ENCODE data around the gene ERGIC2. TPM values are rescaled to one million over a fixed set of nuclear protein-coding genes. Genes with fewer than 3 reads are reported as not detected.

Gene ERGIC2
- polyA plus RNA-seq, 3 donors, result 5.9 to 59.0 (median 52.7) TPM

DNA sequence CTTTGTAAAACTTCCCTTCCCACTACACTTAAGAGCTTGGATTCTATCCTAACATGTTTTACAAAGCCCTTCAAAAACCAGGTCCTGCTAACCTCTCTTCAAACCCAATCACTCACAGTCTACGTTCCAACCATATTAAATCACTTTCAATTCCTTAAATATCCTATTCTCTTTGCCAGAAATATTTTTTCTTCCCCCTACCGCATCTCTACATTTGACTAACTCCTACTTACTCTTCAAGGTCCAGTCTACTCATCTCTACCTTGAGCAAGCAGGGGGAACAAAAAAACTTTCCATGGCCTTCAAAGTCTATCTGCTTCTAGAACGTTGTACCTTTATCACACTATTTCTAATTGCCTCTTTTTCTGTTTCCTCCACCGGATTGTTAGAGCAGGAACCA, 6.1 kb downstream of the ERGIC2 start:
- peaks cover 0 to 1% (median 0%) of the 10 kb centered on the region in 3 donors for H3K27me3 Mint-ChIP-seq (ENCODE audit: low read depth in 3 of 3)
- peaks cover 8% of the 10 kb centered on the region for H3K4me1 Mint-ChIP-seq
- no peak overlapping the region for H3K9ac ChIP-seq (ENCODE audit: insufficient read depth, low read length, poor library complexity, severe bottlenecking)
- H3K27me3 ChIP-seq (ENCODE audit: control insufficient read depth in 2 of 2, insufficient read depth in 2 of 2, low read length in 2 of 2), result no peaks in the 10 kb centered on the region
- H3K9me3 Mint-ChIP-seq, result no peaks in the 10 kb centered on the region
- TF ChIP-seq, protein P1, sequence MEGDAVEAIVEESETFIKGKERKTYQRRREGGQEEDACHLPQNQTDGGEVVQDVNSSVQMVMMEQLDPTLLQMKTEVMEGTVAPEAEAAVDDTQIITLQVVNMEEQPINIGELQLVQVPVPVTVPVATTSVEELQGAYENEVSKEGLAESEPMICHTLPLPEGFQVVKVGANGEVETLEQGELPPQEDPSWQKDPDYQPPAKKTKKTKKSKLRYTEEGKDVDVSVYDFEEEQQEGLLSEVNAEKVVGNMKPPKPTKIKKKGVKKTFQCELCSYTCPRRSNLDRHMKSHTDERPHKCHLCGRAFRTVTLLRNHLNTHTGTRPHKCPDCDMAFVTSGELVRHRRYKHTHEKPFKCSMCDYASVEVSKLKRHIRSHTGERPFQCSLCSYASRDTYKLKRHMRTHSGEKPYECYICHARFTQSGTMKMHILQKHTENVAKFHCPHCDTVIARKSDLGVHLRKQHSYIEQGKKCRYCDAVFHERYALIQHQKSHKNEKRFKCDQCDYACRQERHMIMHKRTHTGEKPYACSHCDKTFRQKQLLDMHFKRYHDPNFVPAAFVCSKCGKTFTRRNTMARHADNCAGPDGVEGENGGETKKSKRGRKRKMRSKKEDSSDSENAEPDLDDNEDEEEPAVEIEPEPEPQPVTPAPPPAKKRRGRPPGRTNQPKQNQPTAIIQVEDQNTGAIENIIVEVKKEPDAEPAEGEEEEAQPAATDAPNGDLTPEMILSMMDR (IDR thresholded peaks at IDR 0.05), result no peak
- no peak overlapping the region for H2AFZ ChIP-seq (ENCODE audit: insufficient read depth, low read depth, low read length, poor library complexity, severe bottlenecking)
- peaks cover 73% of the 10 kb centered on the region for H3K79me2 ChIP-seq (ENCODE audit: insufficient read depth, low read length)
- peaks cover 16 to 33% of the 10 kb centered on the region in 2 donors for H3K36me3 ChIP-seq (replicated peaks in 1 of 2; ENCODE audit: control insufficient read depth in 1 of 2, insufficient read depth in 2 of 2, low read length in 2 of 2)
- DNase-seq, result no peak
- H3K4me3 ChIP-seq (replicated peaks in 1 of 3; ENCODE audit: low read depth in 2 of 3, low read length in 3 of 3), result no peak overlapping the region
- H3K9me3 ChIP-seq (replicated peaks in 1 of 2; ENCODE audit: control insufficient read depth in 1 of 2, insufficient read depth in 1 of 2, low read length in 2 of 2), result no peaks in the 10 kb centered on the region
- peaks cover 20 to 22% of the 10 kb centered on the region in 2 donors for H3K36me3 Mint-ChIP-seq
- H3K4me1 ChIP-seq (ENCODE audit: control insufficient read depth in 1 of 2, insufficient read depth in 2 of 2, low read length in 2 of 2), result peaks cover 3 to 4% of the 10 kb centered on the region in 2 donors
- no peak overlapping the region for H3K4me2 ChIP-seq (replicated peaks; ENCODE audit: extremely low read depth, low read length, poor library complexity, severe bottlenecking)
- WGBS (ENCODE audit: insufficient coverage), result 54% methylated on average over 2 of the region's 4 CpGs
- H3K4me3 Mint-ChIP-seq, result no peak overlapping the region
- intact Hi-C loops (cut with micrococcal nuclease), result no loop called here
- no peak overlapping the region for H3K27ac ChIP-seq (ENCODE audit: low read depth in 1 of 2, low read length in 2 of 2)
- H3K27ac Mint-ChIP-seq, result no peak overlapping the region
- peaks cover 3% of the 10 kb centered on the region for H4K20me1 ChIP-seq (ENCODE audit: insufficient read depth, low read length)

DNA sequence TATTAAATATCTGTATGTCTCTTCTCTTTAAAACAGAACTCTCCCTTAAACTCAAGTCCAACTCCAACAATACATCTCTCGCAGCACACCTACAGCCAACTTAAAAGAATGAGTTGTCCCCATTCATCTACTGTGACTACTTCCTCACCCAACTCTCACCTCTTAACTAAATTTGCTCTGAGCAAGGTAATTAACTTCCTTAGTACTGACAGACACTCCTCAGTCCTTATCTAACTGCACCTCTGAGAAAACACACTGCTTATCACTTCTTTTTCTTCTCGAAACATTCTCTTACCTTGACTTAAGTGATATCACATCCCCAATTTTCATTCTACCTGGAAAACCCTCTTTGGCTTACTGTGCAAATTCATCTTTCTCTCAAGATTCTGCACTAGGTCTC, 7.0 kb downstream of the ERGIC2 start:
- DNase-seq, result no peak
- peaks cover 0 to 1% (median 0%) of the 10 kb centered on the region in 3 donors for H3K27me3 Mint-ChIP-seq (ENCODE audit: low read depth in 3 of 3)
- Histone ChIP-seq H3K9ac (ENCODE audit: insufficient read depth, low read length, poor library complexity, severe bottlenecking) (no peak overlapping the region), H3K9me3 (replicated peaks in 1 of 2; ENCODE audit: control insufficient read depth in 1 of 2, insufficient read depth in 1 of 2, low read length in 2 of 2) (no peaks in the 10 kb centered on the region), H3K27me3 (ENCODE audit: control insufficient read depth in 2 of 2, insufficient read depth in 2 of 2, low read length in 2 of 2) (no peaks in the 10 kb centered on the region), H4K20me1 (ENCODE audit: insufficient read depth, low read length) (peaks cover 3% of the 10 kb centered on the region), H2AFZ (ENCODE audit: insufficient read depth, low read depth, low read length, poor library complexity, severe bottlenecking) (no peak overlapping the region), H3K4me2 (replicated peaks; ENCODE audit: extremely low read depth, low read length, poor library complexity, severe bottlenecking) (no peak overlapping the region), H3K27ac (ENCODE audit: low read depth in 1 of 2, low read length in 2 of 2) (no peak overlapping the region), H3K36me3 (replicated peaks in 1 of 2; ENCODE audit: control insufficient read depth in 1 of 2, insufficient read depth in 2 of 2, low read length in 2 of 2) (peaks cover 23 to 42% of the 10 kb centered on the region in 2 donors), H3K79me2 (ENCODE audit: insufficient read depth, low read length) (peaks cover 64% of the 10 kb centered on the region), H3K4me3 (replicated peaks in 1 of 3; ENCODE audit: low read depth in 2 of 3, low read length in 3 of 3) (no peak overlapping the region), H3K4me1 (ENCODE audit: control insufficient read depth in 1 of 2, insufficient read depth in 2 of 2, low read length in 2 of 2) (no peaks in the 10 kb centered on the region)
- H3K27ac Mint-ChIP-seq, result no peak overlapping the region
- TF ChIP-seq, protein P1 (IDR thresholded peaks at IDR 0.05), result no peak
- H3K4me1 Mint-ChIP-seq, result peaks cover 4% of the 10 kb centered on the region
- intact Hi-C loops (cut with micrococcal nuclease), result no loop called here
- no peaks in the 10 kb centered on the region for H3K9me3 Mint-ChIP-seq
- H3K36me3 Mint-ChIP-seq, result peaks cover 23 to 26% of the 10 kb centered on the region in 2 donors
- 100% methylated on average over 2 of the region's 2 CpGs for whole genome bisulfite sequencing (ENCODE audit: insufficient coverage)
- no peak overlapping the region for H3K4me3 Mint-ChIP-seq

Measured in CD14-positive monocyte (primary cell).